H9 (cell line): ENCODE data around the gene SREK1IP1. TPM values are rescaled to one million over a fixed set of nuclear protein-coding genes. Genes with fewer than 3 reads are reported as not detected.

Experiments used
- DNase-seq: peaks from one replicate; pipeline ENCODE4 v3.0.0-alpha.2; 2017
- H2AFZ ChIP-seq: one replicate; pipeline ENCODE4 v1.6.1; 2013; ENCODE audit warnings: mild to moderate bottlenecking, low read length, control low read depth, moderate library complexity
- H2AK5ac ChIP-seq: 2 replicates; pipeline ENCODE4 v1.6.1; 2013; ENCODE audit warnings: low read length, control low read depth, mixed read lengths; ENCODE audit not compliant: insufficient read length
- H2BK120ac ChIP-seq: one replicate; pipeline ENCODE4 v1.6.1; 2013; ENCODE audit warnings: low read depth, mild to moderate bottlenecking, low read length, control low read depth, inconsistent platforms; ENCODE audit not compliant: poor library complexity, severe bottlenecking
- H2BK12ac ChIP-seq: 2 replicates; pipeline ENCODE4 v1.6.1; 2013; ENCODE audit warnings: low read length, control low read depth, mixed read lengths, low read depth; ENCODE audit not compliant: insufficient read length
- H2BK15ac ChIP-seq: 2 replicates; pipeline ENCODE4 v1.6.1; 2013; ENCODE audit warnings: low read depth, low read length, control low read depth
- H2BK20ac ChIP-seq: one replicate; pipeline ENCODE4 v1.6.1; 2013; ENCODE audit warnings: low read depth, mild to moderate bottlenecking, low read length, control low read depth, inconsistent platforms; ENCODE audit not compliant: poor library complexity, severe bottlenecking
- H2BK5ac ChIP-seq: 2 replicates; pipeline ENCODE4 v1.6.1; 2013; ENCODE audit warnings: low read length, control low read depth, mixed read lengths; ENCODE audit not compliant: insufficient read length
- H3K14ac ChIP-seq: 2 replicates; pipeline ENCODE4 v1.6.1; 2013; ENCODE audit warnings: low read length, control low read depth; ENCODE audit not compliant: insufficient read depth
- H3K18ac ChIP-seq: 2 replicates; pipeline ENCODE4 v1.6.1; 2013; ENCODE audit warnings: low read depth, mild to moderate bottlenecking, mixed read lengths, low read length, control low read depth; ENCODE audit not compliant: insufficient read length
- H3K23ac ChIP-seq: 2 replicates; pipeline ENCODE4 v1.6.1; 2013; ENCODE audit warnings: low read length, control low read depth, mixed read lengths, low read depth; ENCODE audit not compliant: insufficient read length
- H3K23me2 ChIP-seq: 2 replicates; pipeline ENCODE4 v1.6.1; 2013; ENCODE audit warnings: low read depth, mild to moderate bottlenecking, mixed read lengths, low read length, control low read depth; ENCODE audit not compliant: insufficient read length, poor library complexity, severe bottlenecking
- H3K27ac ChIP-seq: 2 replicates; pipeline ENCODE4 v1.5.1; 2013; ENCODE audit warnings: low read length, control low read depth, mixed read lengths, low read depth; ENCODE audit not compliant: insufficient read length
- H3K27me3 ChIP-seq: 2 replicates; pipeline ENCODE4 v1.6.1; 2013; ENCODE audit warnings: low read length, control low read depth, inconsistent platforms; ENCODE audit not compliant: insufficient read depth
- H3K4ac ChIP-seq: 2 replicates; pipeline ENCODE4 v1.6.1; 2013; ENCODE audit warnings: low read depth, mild to moderate bottlenecking, control low read depth, inconsistent platforms, low read length, moderate library complexity
- H3K4me1 ChIP-seq: 2 replicates; pipeline ENCODE4 v1.6.1; 2013; ENCODE audit warnings: low read length, control low read depth, inconsistent platforms; ENCODE audit not compliant: insufficient read depth
- H3K4me2 ChIP-seq: 2 replicates; pipeline ENCODE4 v1.6.1; 2013; ENCODE audit warnings: low read length, control low read depth, mixed read lengths; ENCODE audit not compliant: insufficient read length, insufficient read depth
- H3K56ac ChIP-seq: 2 replicates; pipeline ENCODE4 v1.6.1; 2013; ENCODE audit warnings: low read depth, mild to moderate bottlenecking, mixed read lengths, low read length, control low read depth; ENCODE audit not compliant: insufficient read length
- H3K79me1 ChIP-seq: 2 replicates; pipeline ENCODE4 v1.6.1; 2013; ENCODE audit warnings: low read depth, mild to moderate bottlenecking, moderate library complexity, low read length, control low read depth, inconsistent platforms; ENCODE audit not compliant: insufficient read depth, poor library complexity, severe bottlenecking
- H3K79me2 ChIP-seq: 2 replicates; pipeline ENCODE4 v1.6.1; 2013; ENCODE audit warnings: low read length, control low read depth, inconsistent platforms; ENCODE audit not compliant: insufficient read depth
- H3K9ac ChIP-seq: 2 replicates; pipeline ENCODE4 v1.6.1; 2013; ENCODE audit warnings: low read length, control low read depth, mixed read lengths; ENCODE audit not compliant: insufficient read length; ENCODE audit errors: extremely low read depth
- H3K9me3 ChIP-seq: one replicate; pipeline ENCODE4 v1.6.1; 2013; ENCODE audit warnings: low read depth, low read length, inconsistent platforms; ENCODE audit not compliant: control insufficient read depth
- H3T11ph ChIP-seq: one replicate; pipeline ENCODE4 v1.6.1; 2013; ENCODE audit warnings: mild to moderate bottlenecking, low read length, control low read depth, inconsistent platforms
- H4K20me1 ChIP-seq: one replicate; pipeline ENCODE4 v1.6.1; 2013; ENCODE audit not compliant: control insufficient read depth, insufficient read length, insufficient read depth
- H4K5ac ChIP-seq: 2 replicates; pipeline ENCODE4 v1.6.1; 2013; ENCODE audit warnings: low read depth, mild to moderate bottlenecking, mixed read lengths, low read length, control low read depth; ENCODE audit not compliant: insufficient read length
- H4K8ac ChIP-seq: replicated peaks from 2 replicates; pipeline ENCODE4 v1.6.1; 2013; ENCODE audit warnings: low read length, control low read depth, mixed read lengths, low read depth; ENCODE audit not compliant: insufficient read length
- H4K91ac ChIP-seq: 2 replicates; pipeline ENCODE4 v1.6.1; 2013; ENCODE audit warnings: low read depth, mild to moderate bottlenecking, moderate library complexity, mixed read lengths, low read length, control low read depth; ENCODE audit not compliant: insufficient read length
- H3K27ac Mint-ChIP-seq, 3 experiments: 2 replicates in 2 of 3; 3 replicates in 1 of 3; pipeline ENCODE4 v1.8.0; 2020 to 2021; ENCODE audit warnings: mixed read lengths in 3 of 3, mild to moderate bottlenecking in 1 of 3, moderate library complexity in 1 of 3
- H3K27me3 Mint-ChIP-seq: 2 replicates; pipeline ENCODE4 v1.8.0; 2021; ENCODE audit warnings: low read depth, mild to moderate bottlenecking, moderate library complexity, mixed read lengths
- H3K36me3 Mint-ChIP-seq, 3 experiments: 2 replicates in 2 of 3; 3 replicates in 1 of 3; pipeline ENCODE4 v1.8.0; 2020 to 2021; ENCODE audit warnings: low read depth in 3 of 3, mixed read lengths in 3 of 3; ENCODE audit not compliant: insufficient read depth in 1 of 3
- H3K4me1 Mint-ChIP-seq, 2 experiments: 2 replicates each; pipeline ENCODE4 v1.8.0; 2020; ENCODE audit warnings: mixed read lengths in 2 of 2
- H3K4me3 Mint-ChIP-seq, 2 experiments: 2 replicates in 1 of 2; 3 replicates in 1 of 2; pipeline ENCODE4 v1.8.0; 2020 to 2021; ENCODE audit warnings: mild to moderate bottlenecking in 2 of 2, mixed read lengths in 2 of 2, moderate library complexity in 1 of 2
- H3K9me3 Mint-ChIP-seq, 2 experiments: 2 replicates in 1 of 2; 3 replicates in 1 of 2; pipeline ENCODE4 v1.8.0; 2020; ENCODE audit warnings: mild to moderate bottlenecking in 2 of 2, mixed read lengths in 2 of 2, moderate library complexity in 1 of 2
- CTCF ChIP-seq: fragments of 200-600 bp; sonication (generic); conservative IDR thresholded peaks from 3 replicates; pipeline ENCODE4 v1.8.0; 2021; ENCODE audit warnings: antibody characterized with exemption, mild to moderate bottlenecking
- WGBS: extraction: QIAGEN DNeasy Blood & Tissue Kit; methylation state at CpG from one replicate; pipeline ENCODE4 v1.1.7; 2013; ENCODE audit warnings: missing lambda C conversion rate, low lambda C conversion rate, mixed read lengths; ENCODE audit not compliant: insufficient read length; ENCODE audit errors: extremely low coverage; 5-methylcytosine and 5-hydroxymethylcytosine counted together
- total RNA-seq: library from RNA; stranded (reverse); gene quantifications from 2 replicates; pipeline ENCODE4 v1.2.1, GENCODE V29; 2021

The SREK1IP1 gene
- total RNA-seq, 1 experiment from 2014 or later = 28.6 TPM

- no peak overlapping the region for H2BK120ac ChIP-seq
- peaks cover 13% of the 10 kb centered on the region for H3K23me2 ChIP-seq
- no peak overlapping the region for H3K14ac ChIP-seq
- no peak overlapping the region for H2BK20ac ChIP-seq
- no peak overlapping the region for H3K4ac ChIP-seq
- no peak overlapping the region for H4K91ac ChIP-seq
- H3K56ac ChIP-seq = no peak overlapping the region
- H2AK5ac ChIP-seq = no peak overlapping the region
- H2BK5ac ChIP-seq = no peak overlapping the region
- no peak for TF ChIP-seq CTCF
- no peaks in the 10 kb centered on the region; the same call in 1 of the 2 replicates for H3K4me1 ChIP-seq
- peaks cover 39 to 47% of the 10 kb centered on the region in 2 experiments for H3K4me1 Mint-ChIP-seq
- H3K36me3 Mint-ChIP-seq = peaks cover 0 to under 1% (median 0%) of the 10 kb centered on the region in 3 experiments; a peak in 2 of 7 replicates
- H3K18ac ChIP-seq = no peak overlapping the region
- no peak overlapping the region for H3K4me2 ChIP-seq
- no peaks in the 10 kb centered on the region for H3K9me3 ChIP-seq
- H3K27ac Mint-ChIP-seq = no peak overlapping the region
- H2BK15ac ChIP-seq = no peak overlapping the region
- no peak overlapping the region for H3K23ac ChIP-seq
- no peak overlapping the region for H4K8ac ChIP-seq
- no peak overlapping the region for H2BK12ac ChIP-seq
- H3K27ac ChIP-seq = no peak overlapping the region
- no peaks in the 10 kb centered on the region; the same call in 1 of the 2 replicates for H3K27me3 ChIP-seq
- H3K27me3 Mint-ChIP-seq = peaks cover 31% of the 10 kb centered on the region
- WGBS = no CpG with 5 or more reads among the region's 3 CpGs
- DNase-seq = no peak
- no peaks in the 10 kb centered on the region for H3K79me2 ChIP-seq
- no peaks in the 10 kb centered on the region for H4K20me1 ChIP-seq
- no peaks in the 10 kb centered on the region for H3K9me3 Mint-ChIP-seq
- no peak overlapping the region for H4K5ac ChIP-seq
- H3T11ph ChIP-seq = no peak overlapping the region
- H2AFZ ChIP-seq = no peak overlapping the region
- H3K79me1 ChIP-seq = no peaks in the 10 kb centered on the region
- no peak overlapping the region for H3K4me3 Mint-ChIP-seq
- no peak overlapping the region for H3K9ac ChIP-seq
Measured at GRCh38 chr5:64688391-64688790, 80.1 kb downstream of the SREK1IP1 start.
